A549 (cell line): ENCODE measurements around the gene ART4. TPM values are rescaled to one million over a fixed set of nuclear protein-coding genes. Genes with fewer than 3 reads are reported as not detected.
A peak's percentile ranks its signal among the peaks of the same experiment; 100 is the strongest.

Experiments
- ATAC-seq, 2 experiments: fragments of 200-7000 bp in 1 of 2; fragments of >200 bp in 1 of 2; cut with Nextera tagmentation in 1 of 2; cut with Tn5 transposase in 1 of 2; 3 replicates each; pipeline versions ENCODE4 v1.8.0 to v1.9.1; 2018 to 2020; ENCODE audit warnings: mild to moderate bottlenecking in 1 of 2, moderate library complexity in 1 of 2
- CTCF ChIA-PET: fragments of 300-600 bp; sonication (Branson Sonifier 250); formaldehyde crosslinking; extraction: SDS; loops from one replicate; lab custom pipeline; 2021; ENCODE audit warnings: antibody characterized with exemption, inconsistent platforms; lab: Yijun Ruan, JAX
- POLR2A ChIA-PET: fragments of 350-600 bp; formaldehyde crosslinking; extraction: SDS; loops from one replicate; lab custom pipeline; 2021; ENCODE audit warnings: antibody characterized with exemption, inconsistent platforms; lab: Yijun Ruan, JAX
- DNase-seq, 2 experiments: peaks; one replicate each; pipeline versions ENCODE4 v3.0.0 to v3.0.0-alpha.2; 2011 to 2016; ENCODE audit warnings: low read depth in 1 of 2, low spot score in 1 of 2
- FAIRE-seq: peaks from 2 replicates; lab custom pipeline; 2011; peaks lifted over from hg19 to GRCh38; lab: Jason Lieb, UNC
- H3K27ac ChIP-seq, 2 experiments: fragments of >200 bp; sonication (Bioruptor Twin); formaldehyde crosslinking; 3 replicates each; pipeline ENCODE4 v1.5.1; 2016 to 2017
- H3K4me1 ChIP-seq: fragments of >200 bp; sonication (Bioruptor Twin); formaldehyde crosslinking; 3 replicates; pipeline ENCODE4 v1.6.1; 2016
- H3K4me2 ChIP-seq: fragments of >200 bp; sonication (Bioruptor Twin); formaldehyde crosslinking; 3 replicates; pipeline ENCODE4 v1.6.1; 2016
- H3K4me3 ChIP-seq: fragments of >200 bp; sonication (Bioruptor Twin); formaldehyde crosslinking; 3 replicates; pipeline ENCODE4 v1.5.1; 2016
- H3K9me3 ChIP-seq: fragments of >200 bp; sonication (Bioruptor Twin); formaldehyde crosslinking; 3 replicates; pipeline ENCODE4 v1.6.1; 2016
- ATOH8 ChIP-seq: fragments of 250-450 bp; sonication (Bioruptor Pico); IDR thresholded peaks from 2 replicates; pipeline ENCODE4 v1.5.0; 2020; ENCODE audit warnings: low read depth, mild to moderate bottlenecking, moderate library complexity
- CHD2 ChIP-seq: fragments of 150-350 bp; IDR thresholded peaks from 2 replicates; pipeline ENCODE4 v1.6.1; 2014; ENCODE audit warnings: low read length; ENCODE audit not compliant: partially characterized antibody
- CTCF ChIP-seq: fragments of >200 bp; sonication (Bioruptor Twin); formaldehyde crosslinking; IDR thresholded peaks from 3 replicates; pipeline ENCODE4 v1.5.1; 2016
- E2F6 ChIP-seq: IDR thresholded peaks from 2 replicates; pipeline ENCODE4 v1.6.1; 2012; ENCODE audit warnings: low read depth, borderline replicate concordance
- EHF ChIP-seq: fragments of 250-450 bp; sonication (Bioruptor Pico); IDR thresholded peaks from 2 replicates; pipeline ENCODE4 v1.5.0; 2020; ENCODE audit warnings: mild to moderate bottlenecking
- ELK1 ChIP-seq: fragments of 150-350 bp; IDR thresholded peaks from 2 replicates; pipeline ENCODE4 v1.6.1; 2014; ENCODE audit warnings: low read depth, mild to moderate bottlenecking, low read length
- ESRRA ChIP-seq: fragments of 150-350 bp; IDR thresholded peaks from 2 replicates; pipeline ENCODE4 v1.6.1; 2014; ENCODE audit warnings: mild to moderate bottlenecking, low read length, borderline replicate concordance
- FOSL2 ChIP-seq, 2 experiments: fragments of 450-650 bp in 1 of 2; fragments of >200 bp in 1 of 2; sonication (Bioruptor Twin) in 1 of 2; formaldehyde crosslinking; IDR thresholded peaks; 2 replicates each; pipeline versions ENCODE4 v1.5.0 to v1.6.1; 2016 to 2020; ENCODE audit warnings: mild to moderate bottlenecking in 1 of 2, moderate library complexity in 1 of 2
- HMGXB4 ChIP-seq: fragments of 250-450 bp; sonication (Bioruptor Pico); IDR thresholded peaks from 2 replicates; pipeline ENCODE4 v1.5.0; 2021; ENCODE audit warnings: mild to moderate bottlenecking, moderate library complexity, borderline replicate concordance
- HOXB5 ChIP-seq: fragments of 250-450 bp; sonication (Bioruptor Pico); IDR thresholded peaks from 2 replicates; pipeline ENCODE4 v1.5.0; 2020; ENCODE audit warnings: mild to moderate bottlenecking, moderate library complexity
- JUN ChIP-seq, 2 experiments: fragments of >200 bp; sonication (Bioruptor Twin); formaldehyde crosslinking; IDR thresholded peaks; 2 replicates in 1 of 2; 3 replicates in 1 of 2; pipeline ENCODE4 v1.6.1; 2016 to 2017
- MAFK ChIP-seq: fragments of 450-650 bp; IDR thresholded peaks from 2 replicates; pipeline ENCODE4 v1.6.1; 2014; ENCODE audit not compliant: partially characterized antibody
- MAZ ChIP-seq: fragments of 150-350 bp; IDR thresholded peaks from 2 replicates; pipeline ENCODE4 v1.6.1; 2014; ENCODE audit warnings: antibody characterized with exemption, low read depth, low read length, borderline replicate concordance
- NPAS2 ChIP-seq: fragments of 250-450 bp; sonication (Bioruptor Pico); IDR thresholded peaks from 2 replicates; pipeline ENCODE4 v1.8.0; 2022; ENCODE audit warnings: mild to moderate bottlenecking, moderate library complexity, borderline replicate concordance
- NR3C1 ChIP-seq: fragments of >200 bp; sonication (Bioruptor Twin); formaldehyde crosslinking; IDR thresholded peaks from 3 replicates; pipeline ENCODE4 v1.6.1; 2017
- PHF8 ChIP-seq: fragments of 200-600 bp; sonication (generic); IDR thresholded peaks from 2 replicates; pipeline ENCODE4 v1.6.1; 2016; ENCODE audit warnings: low read depth, mild to moderate bottlenecking, antibody characterized with exemption, moderate library complexity, borderline replicate concordance
- POLR2A ChIP-seq: IDR thresholded peaks from 2 replicates; pipeline ENCODE4 v1.6.1; 2012; ENCODE audit warnings: mild to moderate bottlenecking, low read length
- RARB ChIP-seq: fragments of 250-450 bp; sonication (Bioruptor Pico); IDR thresholded peaks from 2 replicates; pipeline ENCODE4 v1.8.0; 2021; ENCODE audit warnings: mild to moderate bottlenecking, moderate library complexity
- SMC3 ChIP-seq: fragments of >200 bp; sonication (Bioruptor Twin); formaldehyde crosslinking; IDR thresholded peaks from 3 replicates; pipeline ENCODE4 v1.6.1; 2018; ENCODE audit warnings: inconsistent platforms
- SREBF2 ChIP-seq: fragments of 450-650 bp; IDR thresholded peaks from 2 replicates; pipeline ENCODE4 v1.6.1; 2014; ENCODE audit warnings: mild to moderate bottlenecking, moderate library complexity
- TFCP2L1 ChIP-seq: fragments of 250-450 bp; sonication (Bioruptor Pico); IDR thresholded peaks from 2 replicates; pipeline ENCODE4 v1.5.0; 2021; ENCODE audit warnings: mild to moderate bottlenecking
- ZC3H11A ChIP-seq: fragments of 450-650 bp; IDR thresholded peaks from 2 replicates; pipeline ENCODE4 v1.6.1; 2014; ENCODE audit warnings: antibody characterized with exemption, mild to moderate bottlenecking
- WGBS: methylation state at CpG from one replicate; pipeline ENCODE4 v1.1.6; 2017; ENCODE audit errors: missing lambda C conversion rate; 5-methylcytosine and 5-hydroxymethylcytosine counted together
- polyA plus RNA-seq, 4 experiments: library from polyadenylated mRNA; depleted of rRNA in 3 of 4; stranded (reverse); fragments of >200 nt; fragmentation: RNase III in 1 of 4; extraction: RNeasy Plus Mini Kit Qiagen cat#74134 plus additional on column Dnase treatment in 1 of 4; gene quantifications; 2 replicates in 3 of 4; 3 replicates in 1 of 4; pipeline ENCODE4 v1.2.3, GENCODE V29; 2011 to 2017

ART4 gene
- polyA plus RNA-seq, 2 of the 4 experiments (the other 2 are of a cell fraction): not detected

GRCh38 chr12:14802247-14802646 is 41.1 kb downstream of the ART4 start:
- no peak for ATAC-seq
- peaks cover 25% of the 10 kb centered on the region for H3K4me1 ChIP-seq
- peak overlapping the region; percentile 91 for H3K4me3 ChIP-seq
- peak overlapping the region; percentile 89 to 95 for H3K27ac ChIP-seq
- H3K9me3 ChIP-seq: no peaks in the 10 kb centered on the region
- TF ChIP-seq NR3C1 (no peak), EHF (CRISPR knock-in tag) (no peak), SREBF2 (no peak), HMGXB4 (CRISPR knock-in tag) (no peak), CHD2 (no peak), MAFK (no peak), JUN (IDR thresholded peaks at IDR 0.05) (no peak), ZC3H11A (no peak), FOSL2 (IDR thresholded peaks at IDR 0.05) (no peak), FOSL2 (CRISPR knock-in tag; IDR thresholded peaks at IDR 0.05) (no peak), NPAS2 (CRISPR knock-in tag) (no peak), ESRRA (no peak), SMC3 (no peak), CTCF (no peak), MAZ (no peak), TFCP2L1 (CRISPR knock-in tag) (no peak), HOXB5 (CRISPR knock-in tag) (no peak), E2F6 (no peak), PHF8 (no peak)
- ChIA-PET CTCF (interaction anchor here (0.7 to 2.1 kb wide), 7 partner anchors 9 to 419 kb away, joined by 3 to 14 read pairs (median 4); partner anchors contain the start of gene RERG), POLR2A (interaction anchor here (1.8 to 4.0 kb wide), 4 partner anchors 26 to 35 kb away, joined by 7 to 68 read pairs (median 26); a partner anchor contains a TSS)
- DNase-seq: no peak
- H3K4me2 ChIP-seq: peak overlapping the region; percentile 83
- 64% methylated on average over 4 of the region's 4 CpGs for WGBS
- FAIRE-seq: no peak

- Histone ChIP-seq H3K9me3 (no peaks in the 10 kb centered on the region), H3K4me2 (no peak overlapping the region), H3K4me1 (no peaks in the 10 kb centered on the region), H3K4me3 (no peak overlapping the region), H3K27ac (no peak overlapping the region)
- ChIA-PET CTCF (interaction anchor here (1.0 to 1.7 kb wide), 2 partner anchors 11 to 19 kb away, joined by 4 read pairs; no protein-coding TSS in a partner anchor), POLR2A (interaction anchor here (0.9 to 1.4 kb wide), 2 partner anchors 21 to 24 kb away, joined by 3 to 4 read pairs; a partner anchor contains a TSS)
- WGBS: 79% methylated on average over 4 of the region's 4 CpGs
- DNase-seq: no peak
- no peak for TF ChIP-seq ELK1
- no peak for TF ChIP-seq ATOH8 (CRISPR knock-in tag)
- TF ChIP-seq MAFK: peak; percentile 92
- TF ChIP-seq POLR2A: no peak
- no peak for TF ChIP-seq RARB (CRISPR knock-in tag)
- no peak for ATAC-seq
- FAIRE-seq: no peak
Measured at GRCh38 chr12:14795028-14795448, 48.3 kb downstream of the ART4 start.
